Neural cell (in vitro differentiated cells): Measurements from ENCODE around the gene LRRC45. TPM values are rescaled to one million over a fixed set of nuclear protein-coding genes. Genes with fewer than 3 reads are reported as not detected.
A peak's percentile ranks its signal among the peaks of the same experiment; 100 is the strongest.

ENCODE experiments used
- H2AFZ ChIP-seq: fragments of 200-600, 300-800 bp; sonication (generic), shearing (Covaris generic); 2 replicates; pipeline ENCODE4 v1.6.0; 2014; ENCODE audit warnings: low read depth, mild to moderate bottlenecking, antibody characterized with exemption, low read length, moderate library complexity
- H3F3A ChIP-seq: fragments of 200-600 bp; shearing (Covaris generic); 2 replicates; pipeline ENCODE4 v1.6.1; 2016; ENCODE audit warnings: mild to moderate bottlenecking, moderate library complexity, mixed read lengths, antibody characterized with exemption, low read length; ENCODE audit not compliant: insufficient read depth, poor library complexity, severe bottlenecking
- H3K27ac ChIP-seq: fragments of 200-600, 300-800 bp; sonication (generic), shearing (Covaris generic); 2 replicates; pipeline ENCODE4 v1.5.1; 2014; ENCODE audit warnings: mild to moderate bottlenecking, low read length, moderate library complexity
- H3K27me3 ChIP-seq: fragments of 300-800, 200-600 bp; sonication (generic), shearing (Covaris generic); 2 replicates; pipeline ENCODE4 v1.6.0; 2014; ENCODE audit warnings: mild to moderate bottlenecking, low read depth, low read length, moderate library complexity; ENCODE audit not compliant: insufficient read depth
- H3K36me3 ChIP-seq: fragments of 300-800, 200-600 bp; sonication (generic), shearing (Covaris generic); 2 replicates; pipeline ENCODE4 v1.5.1; 2014; ENCODE audit warnings: mild to moderate bottlenecking, antibody characterized with exemption, low read length, moderate library complexity; ENCODE audit not compliant: insufficient read depth
- H3K4me2 ChIP-seq: fragments of 300-800, 200-600 bp; sonication (generic), shearing (Covaris generic); 2 replicates; pipeline ENCODE4 v1.6.0; 2014; ENCODE audit warnings: mild to moderate bottlenecking, low read length
- H3K4me3 ChIP-seq: fragments of 300-800, 200-600 bp; sonication (generic), shearing (Covaris generic); 2 replicates; pipeline ENCODE4 v1.5.1; 2014; ENCODE audit warnings: mild to moderate bottlenecking, low read length, moderate library complexity
- H3K79me2 ChIP-seq: fragments of 200-600 bp; shearing (Covaris generic); replicated peaks from 2 replicates; pipeline ENCODE4 v1.6.0; 2014; ENCODE audit warnings: mild to moderate bottlenecking, low read length, moderate library complexity; ENCODE audit not compliant: insufficient read depth
- H3K9ac ChIP-seq: fragments of 300-800, 200-600 bp; sonication (generic), shearing (Covaris generic); 2 replicates; pipeline ENCODE4 v1.6.1; 2016; ENCODE audit warnings: mild to moderate bottlenecking, low read length, mixed read lengths
- H3K9me2 ChIP-seq: fragments of 200-600 bp; shearing (Covaris generic); 2 replicates; pipeline ENCODE4 v1.6.1; 2016; ENCODE audit warnings: mild to moderate bottlenecking, low read length, mixed read lengths; ENCODE audit not compliant: insufficient read depth
- H3K9me3 ChIP-seq: fragments of 200-600, 300-800 bp; sonication (generic), shearing (Covaris generic); 2 replicates; pipeline ENCODE4 v1.6.1; 2016; ENCODE audit warnings: mild to moderate bottlenecking, mixed run types, low read length, moderate library complexity, mixed read lengths
- H4K20me1 ChIP-seq: fragments of 200-600 bp; shearing (Covaris generic); 2 replicates; pipeline ENCODE4 v1.6.1; 2016; ENCODE audit warnings: mild to moderate bottlenecking, mixed run types; ENCODE audit not compliant: insufficient read depth
- CTCF ChIP-seq: fragments of 450-650 bp; IDR thresholded peaks from 2 replicates; pipeline ENCODE4 v1.5.1; 2014; ENCODE audit warnings: antibody characterized with exemption, mild to moderate bottlenecking, moderate library complexity; ENCODE audit not compliant: poor library complexity, severe bottlenecking
- EP300 ChIP-seq: fragments of 450-650 bp; conservative IDR thresholded peaks from 2 replicates; pipeline ENCODE4 v1.6.1; 2014; ENCODE audit warnings: antibody characterized with exemption, mild to moderate bottlenecking, moderate library complexity; ENCODE audit not compliant: poor library complexity, severe bottlenecking
- EZH2 ChIP-seq: fragments of 200-600, 300-800 bp; shearing (Covaris generic), sonication (generic); IDR thresholded peaks from 2 replicates; pipeline ENCODE4 v1.6.1; 2014; ENCODE audit warnings: antibody characterized with exemption, low read length, borderline replicate concordance, mild to moderate bottlenecking; ENCODE audit not compliant: insufficient read depth, poor library complexity, severe bottlenecking
- MXI1 ChIP-seq: fragments of 450-650 bp; conservative IDR thresholded peaks from 2 replicates; pipeline ENCODE4 v1.6.1; 2014; ENCODE audit warnings: antibody characterized with exemption, mild to moderate bottlenecking; ENCODE audit not compliant: poor library complexity, severe bottlenecking
- POLR2AphosphoS5 ChIP-seq: IDR thresholded peaks from 2 replicates; pipeline ENCODE4 v1.6.1; 2012
- RAD21 ChIP-seq: fragments of 450-650 bp; conservative IDR thresholded peaks from 2 replicates; pipeline ENCODE4 v1.6.1; 2014; ENCODE audit warnings: antibody characterized with exemption, mild to moderate bottlenecking, moderate library complexity
- SMC3 ChIP-seq: fragments of 450-650 bp; conservative IDR thresholded peaks from 2 replicates; pipeline ENCODE4 v1.6.1; 2014; ENCODE audit warnings: antibody characterized with exemption, mild to moderate bottlenecking, moderate library complexity; ENCODE audit not compliant: poor library complexity
- TAF1 ChIP-seq: IDR thresholded peaks from 2 replicates; pipeline ENCODE4 v1.6.1; 2012; ENCODE audit warnings: low read depth
- polyA plus RNA-seq: library from polyadenylated mRNA; depleted of rRNA; stranded (reverse); fragments of >200 nt; gene quantifications from 2 replicates; pipeline ENCODE4 v1.2.3, GENCODE V29; 2014
- TF ChIP-seq, protein P1 (sequence below): IDR thresholded peaks from 2 replicates; pipeline ENCODE4 v1.6.1; 2012; ENCODE audit warnings: borderline replicate concordance

LRRC45 gene
- polyA plus RNA-seq, 1 donor from 2014 or later: 51.7 TPM

DNA sequence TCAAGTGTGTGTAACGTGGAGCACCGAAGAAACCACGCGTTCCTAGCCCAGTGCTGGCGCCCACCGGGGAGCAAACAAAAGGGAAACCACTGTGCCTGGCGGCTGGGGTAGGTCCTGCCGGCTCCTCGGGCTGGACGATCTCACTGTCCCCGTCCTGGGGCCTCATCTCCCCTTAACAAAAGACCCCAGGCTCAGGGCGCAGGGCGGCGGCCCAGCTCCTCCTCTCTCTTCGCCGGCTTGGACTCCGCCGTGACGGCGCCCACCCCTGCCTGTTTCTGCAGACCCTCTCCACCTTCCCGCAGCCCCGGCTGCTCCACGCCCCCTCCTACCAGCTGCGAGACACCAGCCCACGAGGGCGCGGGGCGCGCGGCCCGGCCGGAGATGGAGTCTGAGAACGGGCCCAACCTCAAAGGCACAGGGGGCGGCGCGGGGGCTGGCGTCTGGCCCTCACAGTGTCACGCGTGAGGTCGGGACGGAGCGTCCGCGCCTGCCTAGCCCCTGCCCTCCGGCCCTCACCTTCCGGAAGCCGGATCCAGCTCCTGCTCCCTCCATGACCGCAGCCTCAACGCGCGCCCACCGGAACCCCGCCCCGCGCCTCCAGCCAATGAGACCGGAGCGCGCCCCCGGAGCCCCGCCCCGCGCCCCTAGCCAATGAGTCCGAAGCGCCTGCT is 660 bp upstream of the LRRC45 start, which contains the start of gene CENPX:
CENPX (minus strand) TSS at position 569 of the 671 bp plus-strand sequence; CDS start at position 552, 17 bp downstream.
- Histone ChIP-seq H3K9me3 (no peaks in the 10 kb centered on the region), H3K9ac (peak within 1 kb of the TSS; percentile 77), H3K27me3 (no peaks in the 10 kb centered on the region), H3K36me3 (no peaks in the 10 kb centered on the region), H3F3A (no peaks in the 10 kb centered on the region), H4K20me1 (no peaks in the 10 kb centered on the region), H2AFZ (peak within 1 kb of the TSS; percentile 28), H3K9me2 (no peaks in the 10 kb centered on the region), H3K27ac (peak within 1 kb of the TSS; percentile 52), H3K79me2 (peaks cover 11% of the 10 kb centered on the region), H3K4me3 (peak within 1 kb of the TSS; percentile 96), H3K4me2 (peak within 1 kb of the TSS; percentile 84)
- TF ChIP-seq EP300 (no peak), EZH2 (no peak), TAF1 (peak; percentile 25), MXI1 (peak; percentile 95), RAD21 (peak; percentile 33), POLR2AphosphoS5 (peak; percentile 85), SMC3 (no peak)

- H4K20me1 ChIP-seq: no peaks in the 10 kb centered on the region
- H3K4me3 ChIP-seq: peak overlapping the region; percentile 96
- H3K36me3 ChIP-seq: no peaks in the 10 kb centered on the region
- peak overlapping the region; percentile 45 for H3K27ac ChIP-seq
- no peaks in the 10 kb centered on the region for H3K9me2 ChIP-seq
- TF ChIP-seq EP300: no peak
- peak; percentile 66 for TF ChIP-seq MXI1
- no peak for TF ChIP-seq CTCF
- peak; percentile 5 for TF ChIP-seq POLR2AphosphoS5
- TF ChIP-seq SMC3: peak; percentile 24
- TF ChIP-seq TAF1: no peak
- H3K4me2 ChIP-seq: peak overlapping the region; percentile 84
- peak overlapping the region; percentile 74 for H3K9ac ChIP-seq
- no peak overlapping the region for H2AFZ ChIP-seq
- no peaks in the 10 kb centered on the region for H3F3A ChIP-seq
- H3K79me2 ChIP-seq: peaks cover 11% of the 10 kb centered on the region
- H3K9me3 ChIP-seq: no peaks in the 10 kb centered on the region
- H3K27me3 ChIP-seq: no peaks in the 10 kb centered on the region
Observed at GRCh38 chr17:82023447-82024241, 539 bp downstream of the LRRC45 start.

DNA sequence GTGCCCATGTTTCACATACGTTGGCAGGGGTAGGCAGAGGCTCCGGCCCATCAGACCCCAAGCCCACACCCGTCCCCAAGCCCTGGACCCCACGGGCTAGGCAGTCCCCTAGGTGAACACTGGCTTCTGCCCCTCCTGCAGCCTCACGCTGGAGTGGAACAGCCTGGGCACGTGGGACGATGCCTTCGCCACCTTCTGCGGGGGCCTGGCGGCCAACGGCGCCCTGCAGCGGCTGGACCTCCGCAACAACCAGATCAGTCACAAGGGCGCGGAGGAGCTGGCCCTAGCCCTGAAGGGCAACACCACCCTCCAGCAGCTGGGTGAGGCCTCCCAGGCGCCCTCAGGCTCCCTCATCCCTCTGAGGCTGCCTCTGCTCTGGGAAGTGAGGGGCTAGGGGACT is 1.8 kb downstream of the LRRC45 start:
- no peaks in the 10 kb centered on the region for H4K20me1 ChIP-seq
- no peaks in the 10 kb centered on the region for H3K9me2 ChIP-seq
- H3K9me3 ChIP-seq: no peaks in the 10 kb centered on the region
- H3K36me3 ChIP-seq: no peaks in the 10 kb centered on the region
- no peaks in the 10 kb centered on the region for H3K27me3 ChIP-seq
- H3K79me2 ChIP-seq: peaks cover 11% of the 10 kb centered on the region
- no peak overlapping the region for H3K9ac ChIP-seq
- H3F3A ChIP-seq: no peaks in the 10 kb centered on the region
- H3K4me3 ChIP-seq: no peak overlapping the region
- TF ChIP-seq, protein P1, sequence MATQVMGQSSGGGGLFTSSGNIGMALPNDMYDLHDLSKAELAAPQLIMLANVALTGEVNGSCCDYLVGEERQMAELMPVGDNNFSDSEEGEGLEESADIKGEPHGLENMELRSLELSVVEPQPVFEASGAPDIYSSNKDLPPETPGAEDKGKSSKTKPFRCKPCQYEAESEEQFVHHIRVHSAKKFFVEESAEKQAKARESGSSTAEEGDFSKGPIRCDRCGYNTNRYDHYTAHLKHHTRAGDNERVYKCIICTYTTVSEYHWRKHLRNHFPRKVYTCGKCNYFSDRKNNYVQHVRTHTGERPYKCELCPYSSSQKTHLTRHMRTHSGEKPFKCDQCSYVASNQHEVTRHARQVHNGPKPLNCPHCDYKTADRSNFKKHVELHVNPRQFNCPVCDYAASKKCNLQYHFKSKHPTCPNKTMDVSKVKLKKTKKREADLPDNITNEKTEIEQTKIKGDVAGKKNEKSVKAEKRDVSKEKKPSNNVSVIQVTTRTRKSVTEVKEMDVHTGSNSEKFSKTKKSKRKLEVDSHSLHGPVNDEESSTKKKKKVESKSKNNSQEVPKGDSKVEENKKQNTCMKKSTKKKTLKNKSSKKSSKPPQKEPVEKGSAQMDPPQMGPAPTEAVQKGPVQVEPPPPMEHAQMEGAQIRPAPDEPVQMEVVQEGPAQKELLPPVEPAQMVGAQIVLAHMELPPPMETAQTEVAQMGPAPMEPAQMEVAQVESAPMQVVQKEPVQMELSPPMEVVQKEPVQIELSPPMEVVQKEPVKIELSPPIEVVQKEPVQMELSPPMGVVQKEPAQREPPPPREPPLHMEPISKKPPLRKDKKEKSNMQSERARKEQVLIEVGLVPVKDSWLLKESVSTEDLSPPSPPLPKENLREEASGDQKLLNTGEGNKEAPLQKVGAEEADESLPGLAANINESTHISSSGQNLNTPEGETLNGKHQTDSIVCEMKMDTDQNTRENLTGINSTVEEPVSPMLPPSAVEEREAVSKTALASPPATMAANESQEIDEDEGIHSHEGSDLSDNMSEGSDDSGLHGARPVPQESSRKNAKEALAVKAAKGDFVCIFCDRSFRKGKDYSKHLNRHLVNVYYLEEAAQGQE: no peak
- H3K27ac ChIP-seq: no peak overlapping the region
- H2AFZ ChIP-seq: no peak overlapping the region
- no peak overlapping the region for H3K4me2 ChIP-seq
